Brain pericyte (primary cell): ENCODE measurements around the gene BICC1.
"Not testable (repeated sequence)": the region's sequence is repeated elsewhere in the genome, so short reads cannot be mapped to it uniquely, and the experiment has no call there.

Source experiments
- DNase-seq: peaks from one replicate; pipeline ENCODE4 v3.0.0-alpha.2; 2012; ENCODE audit warnings: low read depth, low spot score

BICC1 gene

DNA sequence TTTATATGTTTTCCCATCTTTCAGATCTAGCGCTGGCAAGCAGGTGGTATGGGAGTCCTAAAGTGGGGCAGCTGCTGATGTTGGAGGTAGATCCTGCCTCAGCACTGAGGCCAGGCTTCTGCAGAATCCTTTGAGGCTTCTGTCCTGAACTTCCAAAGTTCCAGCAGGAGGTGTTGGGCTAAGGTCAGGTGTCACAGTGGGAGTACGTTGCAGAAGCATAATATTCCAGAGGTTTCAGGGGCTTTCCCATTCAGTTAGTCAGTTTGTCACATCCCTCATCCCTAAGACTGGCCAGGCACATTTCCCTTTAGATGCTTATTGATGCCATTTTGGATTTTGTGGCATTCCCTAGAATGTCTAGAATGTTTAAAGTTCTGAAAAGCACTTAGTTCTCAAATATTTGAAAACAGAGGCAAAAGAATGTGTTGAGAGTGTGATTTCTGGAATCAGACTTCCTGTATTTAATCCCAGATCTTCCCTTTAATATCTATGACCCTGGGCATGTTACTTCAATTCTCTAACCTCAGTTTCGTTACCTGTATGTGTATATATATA lies 344.7 kb downstream of the BICC1 start:
- DNase-seq = no peak

DNA sequence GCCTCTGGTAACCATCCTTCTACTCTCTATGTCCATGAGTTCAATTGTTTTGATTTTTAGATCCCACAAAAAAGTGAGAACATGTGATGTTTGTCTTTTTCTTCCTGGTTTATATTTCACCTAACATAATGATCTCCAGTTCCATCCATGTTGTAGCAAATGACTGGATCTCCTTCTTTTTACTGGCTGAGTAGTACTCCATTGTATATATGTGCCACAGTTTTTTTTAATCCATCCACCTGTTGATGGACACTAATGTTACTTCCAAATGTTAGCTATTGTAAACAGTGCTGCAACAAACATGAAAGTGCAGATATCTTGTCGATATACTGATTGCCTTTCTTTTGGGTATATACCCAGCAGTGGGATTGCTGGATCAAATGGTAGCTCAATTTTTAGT lies 345.5 kb downstream of the BICC1 start:
- DNase-seq = not testable (repeated sequence)

DNA sequence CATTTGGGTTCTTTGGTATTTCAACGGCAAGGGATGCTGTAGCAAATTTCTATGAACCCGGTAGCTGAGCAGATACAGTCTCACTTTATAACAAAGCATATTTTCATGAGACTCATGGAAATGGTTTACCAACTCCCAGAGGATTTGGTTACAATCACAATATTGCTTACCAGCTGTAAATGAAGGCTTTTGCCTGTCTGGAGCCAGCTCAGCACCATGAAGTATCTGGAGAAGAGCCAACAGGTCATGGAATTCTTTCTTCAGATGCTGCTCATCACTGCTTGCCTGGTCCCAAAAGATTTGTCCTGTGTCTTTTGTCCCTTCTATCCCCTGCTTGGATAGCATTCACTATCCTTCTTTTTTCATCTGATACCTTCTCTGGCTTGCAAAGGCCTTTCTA lies 346.9 kb downstream of the BICC1 start:
- no peak for DNase-seq

DNA sequence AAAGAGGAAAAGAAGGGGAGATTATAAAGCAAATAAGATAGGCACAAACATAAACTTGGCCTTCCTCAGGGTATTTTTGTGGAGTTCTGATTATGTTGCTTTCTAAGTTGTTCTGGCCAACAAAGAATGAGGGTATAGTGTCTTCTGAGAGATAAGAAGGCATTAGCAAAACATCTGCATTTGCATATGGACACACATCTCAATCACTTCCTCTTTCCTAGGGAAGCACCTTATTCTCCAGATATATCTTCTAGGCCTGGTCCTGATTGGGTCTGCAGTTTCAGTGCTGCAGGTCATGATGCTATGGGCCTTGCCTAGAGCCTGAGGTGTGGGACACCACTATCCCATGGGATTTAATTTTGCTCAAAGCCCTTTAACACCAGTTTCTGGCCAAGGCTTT lies 355.0 kb downstream of the BICC1 start:
- DNase-seq = no peak

DNA sequence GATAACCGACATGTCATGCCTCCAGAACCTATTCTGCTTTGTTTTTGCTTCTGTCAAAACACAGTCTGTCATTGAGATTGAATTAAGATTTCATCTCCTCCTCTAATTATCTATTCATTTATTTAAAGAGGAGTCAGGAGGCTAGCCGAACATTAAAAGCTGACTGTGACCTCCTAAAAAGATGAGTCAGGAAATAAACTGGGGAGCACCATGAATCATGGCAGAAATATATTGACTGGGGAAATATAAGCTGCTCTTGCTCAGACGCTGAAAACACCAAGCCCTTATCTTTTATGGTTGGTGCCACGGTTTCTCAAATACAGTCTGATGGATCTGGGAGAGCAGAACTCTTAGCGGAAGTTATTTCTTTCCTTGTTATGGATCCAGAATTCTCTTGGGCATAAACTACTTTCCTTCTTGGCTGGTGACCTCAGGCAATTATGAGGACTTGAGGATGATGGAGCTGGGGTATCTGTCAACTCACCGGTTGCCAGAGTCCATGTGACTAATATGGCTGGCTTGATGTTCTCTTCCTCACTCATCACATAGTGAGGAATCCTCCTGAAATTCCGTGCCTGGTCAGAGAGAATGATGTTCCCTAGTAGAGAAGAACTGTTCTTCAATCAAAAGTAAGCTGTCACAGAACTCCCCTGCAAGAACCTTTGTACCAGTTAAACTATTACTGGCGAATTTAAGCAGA lies 356.2 kb downstream of the BICC1 start:
- no peak for DNase-seq

DNA sequence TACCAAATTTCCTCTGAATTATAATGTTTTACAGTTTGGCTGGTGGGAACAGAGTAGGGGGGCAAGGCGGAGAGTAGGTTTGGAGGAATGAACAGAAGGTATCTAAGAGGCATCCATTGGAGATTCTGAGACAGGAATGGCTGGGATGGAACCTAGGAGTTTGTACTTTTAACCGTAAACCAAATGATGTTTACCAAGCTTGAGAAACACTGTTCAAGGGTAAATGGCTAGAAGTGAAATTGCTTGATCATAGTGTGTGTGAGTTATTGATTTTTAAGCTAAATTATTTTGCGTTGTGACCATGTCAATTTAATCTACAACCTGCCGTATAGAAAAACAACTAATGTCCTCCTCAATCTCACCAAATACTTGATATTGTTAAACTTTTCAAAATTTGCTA lies 357.4 kb downstream of the BICC1 start:
- no peak for DNase-seq

DNA sequence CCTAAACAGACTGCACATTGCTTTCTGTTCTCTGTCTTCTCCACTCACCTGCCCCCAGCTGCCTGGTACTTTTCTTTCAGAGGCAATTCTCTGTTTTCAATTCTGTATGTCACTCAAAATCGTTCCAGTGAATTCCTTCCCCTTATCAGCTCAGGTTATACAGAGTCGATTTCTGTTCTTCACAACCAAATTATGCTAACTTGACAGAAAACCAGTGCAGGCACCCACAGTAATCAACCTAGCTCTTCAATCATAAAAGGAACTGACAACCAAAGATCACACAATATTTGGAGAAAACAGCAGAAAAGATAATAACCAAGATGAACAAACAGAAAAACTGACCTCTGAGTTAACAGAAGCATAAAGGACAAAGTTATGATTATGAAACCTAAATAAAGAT lies 360.5 kb downstream of the BICC1 start:
- DNase-seq = no peak
